ENCODE data around the gene MYO1B. TPM values are rescaled to one million over a fixed set of nuclear protein-coding genes. Genes with fewer than 3 reads are reported as not detected.

Gene MYO1B
- total RNA-seq, 1 donor from 2014 or later, result 20.8 TPM

GRCh38 chr2:191312662-191313061, 67.5 kb downstream of the MYO1B start:
- no peak for DNase-seq (ENCODE audit: low spot score)
- intact Hi-C loops (cut with DNase I), result no loop called here

GRCh38 chr2:191314697-191315364, 69.6 kb downstream of the MYO1B start:
- DNase-seq (ENCODE audit: low spot score), result no peak
- intact Hi-C loops (cut with DNase I), result no loop called here

- intact Hi-C loops (cut with DNase I), result no loop called here
- DNase-seq (ENCODE audit: low spot score), result no peak
Observed at GRCh38 chr2:191315365-191315752, 70.2 kb downstream of the MYO1B start.

GRCh38 chr2:191316246-191316994, 71.2 kb downstream of the MYO1B start:
- DNase-seq (ENCODE audit: low spot score), result no peak
- intact Hi-C loops (cut with DNase I), result no loop called here

- intact Hi-C loops (cut with DNase I), result no loop called here
- DNase-seq (ENCODE audit: low spot score), result no peak
Observed at GRCh38 chr2:191318037-191318728, 73.0 kb downstream of the MYO1B start.

- intact Hi-C loops (cut with DNase I), result no loop called here
- DNase-seq (ENCODE audit: low spot score), result no peak
Observed at GRCh38 chr2:191318729-191319078, 73.5 kb downstream of the MYO1B start.

GRCh38 chr2:191319186-191319585, 74.0 kb downstream of the MYO1B start:
- intact Hi-C loops (cut with DNase I), result no loop called here
- no peak for DNase-seq (ENCODE audit: low spot score)

- DNase-seq (ENCODE audit: low spot score), result no peak
- intact Hi-C loops (cut with DNase I), result no loop called here
Observed at GRCh38 chr2:191320881-191321280, 75.7 kb downstream of the MYO1B start.

- no peak for DNase-seq (ENCODE audit: low spot score)
- intact Hi-C loops (cut with DNase I), result no loop called here
Observed at GRCh38 chr2:191321861-191322662, 76.9 kb downstream of the MYO1B start.

- no peak for DNase-seq (ENCODE audit: low spot score)
- intact Hi-C loops (cut with DNase I), result no loop called here
Observed at GRCh38 chr2:191322828-191323506, 77.8 kb downstream of the MYO1B start.

GRCh38 chr2:191325651-191326365, 80.6 kb downstream of the MYO1B start:
- DNase-seq (ENCODE audit: low spot score), result no peak
- intact Hi-C loops (cut with DNase I), result no loop called here

GRCh38 chr2:191327484-191327883, 82.3 kb downstream of the MYO1B start:
- no peak for DNase-seq (ENCODE audit: low spot score)
- intact Hi-C loops (cut with DNase I), result no loop called here

- intact Hi-C loops (cut with DNase I), result no loop called here
- no peak for DNase-seq (ENCODE audit: low spot score)
Observed at GRCh38 chr2:191328150-191328809, 83.1 kb downstream of the MYO1B start.

- DNase-seq (ENCODE audit: low spot score), result no peak
- intact Hi-C loops (cut with DNase I), result no loop called here
Observed at GRCh38 chr2:191329841-191330240, 84.6 kb downstream of the MYO1B start.

- DNase-seq (ENCODE audit: low spot score), result no peak
- intact Hi-C loops (cut with DNase I), result no loop called here
Observed at GRCh38 chr2:191333911-191334357, 88.7 kb downstream of the MYO1B start.

GRCh38 chr2:191335875-191336464, 90.8 kb downstream of the MYO1B start:
- no peak for DNase-seq (ENCODE audit: low spot score)
- intact Hi-C loops (cut with DNase I), result no loop called here

- intact Hi-C loops (cut with DNase I), result no loop called here
Observed at GRCh38 chr2:191341436-191341835, 96.2 kb downstream of the MYO1B start.

GRCh38 chr2:191343796-191344338, 98.7 kb downstream of the MYO1B start:
- DNase-seq (ENCODE audit: low spot score), result no peak
- intact Hi-C loops (cut with DNase I), result no loop called here

More at GRCh38 chr2:191341436-191341835, 96.2 kb downstream of the MYO1B start:
- DNase-seq (ENCODE audit: low spot score), result no peak
